Spleen (tissue), 11 donors: ENCODE data around the gene DHCR7. TPM values are rescaled to one million over a fixed set of nuclear protein-coding genes. Genes with fewer than 3 reads are reported as not detected.

Experiments used
- DNase-seq: peaks from one replicate; pipeline ENCODE4 v3.0.0-alpha.2; 2020
- H3K27ac ChIP-seq, 8 donors: fragments of 200-600 bp; sonication (generic) in 7 of 8; 1 replicate in 4 of 8; 2 replicates in 4 of 8; pipeline versions ENCODE4 v1.5.0 to v1.8.0; 2016 to 2021; ENCODE audit warnings: inconsistent platforms in 4 of 8, mild to moderate bottlenecking in 4 of 8, moderate library complexity in 1 of 8
- H3K27me3 ChIP-seq, 7 donors: fragments of 200-600 bp; sonication (generic) in 6 of 7; replicated peaks in 1 of 7; 1 replicate in 4 of 7; 2 replicates in 3 of 7; pipeline versions ENCODE4 v1.5.0 to v1.8.0; 2016 to 2021; ENCODE audit warnings: inconsistent platforms in 3 of 7, mild to moderate bottlenecking in 1 of 7
- H3K36me3 ChIP-seq, 6 donors: fragments of 200-600 bp; sonication (generic) in 5 of 6; 1 replicate in 4 of 6; 2 replicates in 2 of 6; pipeline versions ENCODE4 v1.5.0 to v1.8.0; 2016 to 2021; ENCODE audit warnings: inconsistent platforms in 2 of 6
- H3K4me1 ChIP-seq, 6 donors: fragments of 200-600 bp; sonication (generic) in 5 of 6; 1 replicate in 3 of 6; 2 replicates in 3 of 6; pipeline versions ENCODE4 v1.5.0 to v1.8.0; 2016 to 2021; ENCODE audit warnings: inconsistent platforms in 3 of 6
- H3K4me3 ChIP-seq, 8 donors: fragments of 200-600 bp; sonication (generic) in 7 of 8; 1 replicate in 4 of 8; 2 replicates in 4 of 8; pipeline versions ENCODE4 v1.5.0 to v1.8.0; 2016 to 2021; ENCODE audit warnings: inconsistent platforms in 4 of 8, mild to moderate bottlenecking in 4 of 8, moderate library complexity in 2 of 8
- H3K9me3 ChIP-seq, 8 donors: fragments of 200-600 bp; sonication (generic) in 7 of 8; 1 replicate in 4 of 8; 2 replicates in 4 of 8; pipeline versions ENCODE4 v1.5.0 to v1.8.0; 2016 to 2021; ENCODE audit warnings: inconsistent platforms in 4 of 8
- POLR2A ChIP-seq, 3 donors: fragments of 450-650 bp; IDR thresholded peaks; one replicate each; pipeline ENCODE4 v1.5.1; 2017; ENCODE audit warnings: antibody characterized with exemption in 3 of 3, mild to moderate bottlenecking in 1 of 3
- POLR2AphosphoS5 ChIP-seq, 3 donors: sonication (generic); formaldehyde crosslinking; IDR thresholded peaks; one replicate each; pipeline ENCODE4 v1.5.1; 2017; ENCODE audit warnings: antibody characterized with exemption in 3 of 3
- WGBS, 5 donors: extraction: QIAGEN DNeasy Blood & Tissue Kit in 3 of 5; methylation state at CpG; one replicate each; pipeline versions ENCODE4 v1.1.5 to v1.1.7; 2013 to 2018; 5-methylcytosine and 5-hydroxymethylcytosine counted together
- intact Hi-C: fragments of 100-400 bp; cut with DNase I; formaldehyde crosslinking; loops from one replicate; pipeline ENCODE4 v1.15.0; 2023; ENCODE audit warnings: low total_unique reads
- polyA plus RNA-seq, 3 donors: library from polyadenylated mRNA; stranded (reverse); fragments of 200-250 nt; gene quantifications; one replicate each; pipeline ENCODE4 v1.2.1, GENCODE V29; 2013
- total RNA-seq, 7 donors: library from RNA; depleted of rRNA in 3 of 7; stranded (reverse); fragments of >200 nt in 3 of 7; fragmentation: NEBNext Ultra II Directional in 4 of 7; extraction: Animal tissue kit (Norgen Biotek cat#: 25700) in 4 of 7; gene quantifications; one replicate each; pipeline versions ENCODE4 v1.1.0 to v1.2.1, GENCODE V29; 2016 to 2021
- TF ChIP-seq, protein P1 (sequence below), 11 experiments: fragments of 200-600 bp in 7 of 11; fragments of 450-650 bp in 4 of 11; sonication (generic) in 4 of 11; IDR thresholded peaks in 8 of 11; conservative IDR thresholded peaks in 3 of 11; 1 replicate in 7 of 11; 2 replicates in 4 of 11; pipeline versions ENCODE4 v1.4.0 to v1.8.0; 2016 to 2021; ENCODE audit warnings: antibody characterized with exemption in 11 of 11, inconsistent platforms in 4 of 11, mild to moderate bottlenecking in 1 of 11
- donor health status: healthy with polysubstance abuse.
- donor health status: DM: no; HTN: no; CAD: no; lungs with moderate emphysema.
- donor health status: DM: no; HTN: no; CAD: no.
- donor health status: Bipolar disorder and iron deficiency.
- donor health status: healthy.
- donor health status: DM: no; HTN: no; CAD: no.
- donor health status: DM: yes; HTN: yes; CAD: no.

The DHCR7 gene
- total and polyA plus RNA-seq, 10 donors, result 3.6 to 26.4 (median 14.3) TPM

DNA sequence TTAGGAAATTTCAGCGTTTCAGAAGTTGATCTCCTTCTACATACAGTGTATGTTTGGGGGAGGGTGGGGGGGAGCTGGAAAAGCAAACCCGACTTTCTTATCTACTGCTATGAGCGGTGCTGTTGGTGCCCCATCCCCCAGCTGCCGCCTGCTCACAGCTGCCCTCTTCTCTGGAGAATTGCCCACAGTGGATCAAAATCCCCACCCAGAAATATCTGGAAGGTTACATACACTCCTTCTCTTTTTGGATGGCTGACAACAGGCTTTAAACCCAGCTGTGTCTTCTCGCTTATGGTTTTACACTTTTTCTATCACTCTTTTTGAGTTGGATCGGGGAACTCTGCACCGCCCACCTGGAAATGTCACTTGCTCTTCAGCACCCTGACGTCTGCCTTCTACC, 56.4 kb downstream of the DHCR7 start:
- H3K27me3 ChIP-seq, result peaks cover 0 to 47% (median 0%) of the 10 kb centered on the region in 7 donors
- intact Hi-C loops, result no loop called here

DNA sequence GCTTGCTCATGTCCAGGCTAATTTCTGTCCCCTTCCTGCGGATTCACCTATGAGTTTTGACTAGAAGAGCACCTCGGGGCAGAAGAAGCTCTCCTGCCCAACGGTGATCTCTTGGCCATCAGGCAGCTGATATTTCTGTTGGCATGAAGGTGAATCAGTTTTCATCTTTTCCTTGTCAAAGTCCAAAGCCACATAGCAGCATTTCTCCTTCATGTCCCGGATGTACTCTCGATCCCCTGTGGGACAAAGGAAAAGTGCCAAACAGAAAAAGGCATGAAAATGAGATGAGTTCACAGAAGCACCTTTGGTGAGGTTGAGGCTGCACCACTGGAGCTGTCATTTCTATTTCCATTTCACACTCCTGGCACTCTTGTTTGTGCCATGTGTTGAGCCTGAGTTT, 56.8 kb downstream of the DHCR7 start:
- H3K4me3 ChIP-seq, result no peak overlapping the region
- DNase-seq, result no peak
- intact Hi-C loops, result no loop called here
- H3K36me3 ChIP-seq, result no peaks in the 10 kb centered on the region
- WGBS, 5 donors, result 78 to 92% (median 89%) methylated on average over 5 of the region's 5 CpGs
- H3K4me1 ChIP-seq, result peaks cover 0 to 1% (median 0%) of the 10 kb centered on the region in 6 donors
- peaks cover 0 to 47% (median 0%) of the 10 kb centered on the region in 7 donors for H3K27me3 ChIP-seq
- TF ChIP-seq, protein P1, sequence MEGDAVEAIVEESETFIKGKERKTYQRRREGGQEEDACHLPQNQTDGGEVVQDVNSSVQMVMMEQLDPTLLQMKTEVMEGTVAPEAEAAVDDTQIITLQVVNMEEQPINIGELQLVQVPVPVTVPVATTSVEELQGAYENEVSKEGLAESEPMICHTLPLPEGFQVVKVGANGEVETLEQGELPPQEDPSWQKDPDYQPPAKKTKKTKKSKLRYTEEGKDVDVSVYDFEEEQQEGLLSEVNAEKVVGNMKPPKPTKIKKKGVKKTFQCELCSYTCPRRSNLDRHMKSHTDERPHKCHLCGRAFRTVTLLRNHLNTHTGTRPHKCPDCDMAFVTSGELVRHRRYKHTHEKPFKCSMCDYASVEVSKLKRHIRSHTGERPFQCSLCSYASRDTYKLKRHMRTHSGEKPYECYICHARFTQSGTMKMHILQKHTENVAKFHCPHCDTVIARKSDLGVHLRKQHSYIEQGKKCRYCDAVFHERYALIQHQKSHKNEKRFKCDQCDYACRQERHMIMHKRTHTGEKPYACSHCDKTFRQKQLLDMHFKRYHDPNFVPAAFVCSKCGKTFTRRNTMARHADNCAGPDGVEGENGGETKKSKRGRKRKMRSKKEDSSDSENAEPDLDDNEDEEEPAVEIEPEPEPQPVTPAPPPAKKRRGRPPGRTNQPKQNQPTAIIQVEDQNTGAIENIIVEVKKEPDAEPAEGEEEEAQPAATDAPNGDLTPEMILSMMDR (IDR thresholded peaks at IDR 0.05 in 8 of 11, conservative IDR thresholded peaks at IDR 0.05 in 3 of 11), result no peak
- no peak for TF ChIP-seq POLR2AphosphoS5 (IDR thresholded peaks at IDR 0.05)
- H3K9me3 ChIP-seq, result no peaks in the 10 kb centered on the region
- no peak overlapping the region for H3K27ac ChIP-seq

More for the DNA sequence above, 56.4 kb downstream of the DHCR7 start:
- 52 to 64% (median 62%) methylated on average over 8 of the region's 8 CpGs for WGBS, 5 donors
- no peak for DNase-seq
- no peak for TF ChIP-seq POLR2AphosphoS5 (IDR thresholded peaks at IDR 0.05)
- no peak for TF ChIP-seq POLR2A (IDR thresholded peaks at IDR 0.05)
- TF ChIP-seq, protein P1 (IDR thresholded peaks at IDR 0.05 in 8 of 11, conservative IDR thresholded peaks at IDR 0.05 in 3 of 11), result no peak
- Histone ChIP-seq H3K36me3 (no peaks in the 10 kb centered on the region), H3K27ac (no peak overlapping the region), H3K4me1 (no peaks in the 10 kb centered on the region), H3K4me3 (no peak overlapping the region), H3K9me3 (no peaks in the 10 kb centered on the region)

DNA sequence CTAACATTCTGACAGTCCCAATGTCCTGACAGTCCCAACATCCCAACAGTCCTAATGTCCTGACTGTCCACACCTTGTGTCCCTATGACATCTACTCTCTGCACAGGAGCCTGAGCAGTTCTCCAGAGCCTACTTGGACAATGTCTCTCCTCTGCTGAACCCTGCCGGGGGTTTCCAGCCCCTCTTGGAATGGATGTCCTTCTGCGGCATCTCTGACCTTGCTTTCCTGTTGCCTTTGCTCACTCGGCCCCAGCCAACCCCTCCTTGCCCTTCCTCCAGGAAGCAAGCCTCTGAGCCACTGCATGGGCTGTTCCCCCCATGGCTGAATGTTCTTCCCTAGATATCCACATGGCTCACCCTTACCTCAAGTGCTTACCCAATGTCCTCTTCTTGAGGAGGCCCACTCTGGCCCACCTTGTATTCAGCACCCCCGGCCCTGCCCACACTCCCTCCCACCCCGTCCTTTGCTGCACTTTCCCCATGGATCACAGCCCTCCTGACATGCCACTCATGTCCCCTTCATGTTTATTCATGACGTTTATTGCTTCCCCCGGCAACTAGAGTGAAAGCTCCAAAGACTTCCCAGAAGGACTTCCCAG, 59.5 kb downstream of the DHCR7 start:
- no peak overlapping the region for H3K4me3 ChIP-seq
- peaks cover 0 to 8% (median 0%) of the 10 kb centered on the region in 6 donors for H3K4me1 ChIP-seq
- 79 to 86% (median 82%) methylated on average over 7 of the region's 7 CpGs for WGBS, 5 donors
- H3K36me3 ChIP-seq, result no peaks in the 10 kb centered on the region
- H3K9me3 ChIP-seq, result no peaks in the 10 kb centered on the region
- H3K27ac ChIP-seq, result no peak overlapping the region
- no peak for DNase-seq
- TF ChIP-seq, protein P1 (IDR thresholded peaks at IDR 0.05 in 8 of 11, conservative IDR thresholded peaks at IDR 0.05 in 3 of 11), result no peak
- no peak for TF ChIP-seq POLR2A (IDR thresholded peaks at IDR 0.05)
- TF ChIP-seq POLR2AphosphoS5 (IDR thresholded peaks at IDR 0.05), result no peak
- H3K27me3 ChIP-seq, result peaks cover 0 to 38% (median 0%) of the 10 kb centered on the region in 7 donors
- intact Hi-C loops, result no loop called here

DNA sequence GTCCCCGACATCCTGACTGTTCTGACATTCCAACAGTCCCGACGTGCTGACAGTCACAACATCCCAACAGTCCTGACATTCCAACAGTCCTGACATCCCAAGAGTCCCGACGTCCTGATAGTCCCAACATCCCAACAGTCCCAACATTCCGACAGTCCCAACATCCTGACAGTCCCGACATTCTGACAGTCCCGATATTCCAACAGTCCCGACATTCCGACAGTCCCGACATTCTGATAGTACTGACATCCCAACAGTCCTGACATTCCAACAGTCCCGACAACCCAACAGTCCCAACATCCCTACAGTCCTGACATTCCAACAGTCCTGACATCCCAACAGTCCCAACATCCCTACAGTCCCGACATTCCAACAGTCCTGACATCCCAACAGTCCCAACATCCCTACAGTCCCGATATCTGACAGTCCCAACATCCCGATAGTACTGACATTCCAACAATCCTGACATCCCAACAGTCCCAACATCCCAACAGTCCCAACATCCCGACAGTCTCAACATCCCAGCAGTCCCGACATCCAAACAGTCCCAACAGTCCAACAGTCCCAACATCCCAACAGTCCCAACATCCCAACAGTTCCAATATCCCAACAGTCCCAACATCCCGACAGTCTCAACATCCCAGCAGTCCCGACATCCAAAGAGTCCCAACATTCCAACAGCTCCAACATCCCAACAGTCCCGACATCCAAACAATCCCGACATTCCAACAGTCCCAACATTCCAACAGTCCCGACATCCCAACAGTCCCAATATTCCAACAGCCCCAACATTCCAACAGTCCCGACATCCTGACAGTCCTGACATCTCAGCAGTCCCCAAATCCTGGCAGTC, 60.2 kb downstream of the DHCR7 start:
- peaks cover 0 to 33% (median 0%) of the 10 kb centered on the region in 7 donors for H3K27me3 ChIP-seq
- TF ChIP-seq, protein P1 (IDR thresholded peaks at IDR 0.05 in 8 of 11, conservative IDR thresholded peaks at IDR 0.05 in 3 of 11), result no peak
- no peak for TF ChIP-seq POLR2AphosphoS5 (IDR thresholded peaks at IDR 0.05)
- no peak for TF ChIP-seq POLR2A (IDR thresholded peaks at IDR 0.05)
- 83 to 93% (median 88%) methylated on average over 23 of the region's 23 CpGs for WGBS, 5 donors
- H3K4me1 ChIP-seq, result peaks cover 0 to 15% (median 2%) of the 10 kb centered on the region in 6 donors
- H3K36me3 ChIP-seq, result no peaks in the 10 kb centered on the region
- intact Hi-C loops, result no loop called here
- no peak for DNase-seq
- no peaks in the 10 kb centered on the region for H3K9me3 ChIP-seq
- no peak overlapping the region for H3K4me3 ChIP-seq
- H3K27ac ChIP-seq, result no peak overlapping the region
